ENCODE data around the gene KCNIP3. TPM values are rescaled to one million over a fixed set of nuclear protein-coding genes. Genes with fewer than 3 reads are reported as not detected.

The KCNIP3 gene
- total RNA-seq, 4 donors from 2014 or later = 0.15 to 7.4 (median 2.3) TPM

DNA sequence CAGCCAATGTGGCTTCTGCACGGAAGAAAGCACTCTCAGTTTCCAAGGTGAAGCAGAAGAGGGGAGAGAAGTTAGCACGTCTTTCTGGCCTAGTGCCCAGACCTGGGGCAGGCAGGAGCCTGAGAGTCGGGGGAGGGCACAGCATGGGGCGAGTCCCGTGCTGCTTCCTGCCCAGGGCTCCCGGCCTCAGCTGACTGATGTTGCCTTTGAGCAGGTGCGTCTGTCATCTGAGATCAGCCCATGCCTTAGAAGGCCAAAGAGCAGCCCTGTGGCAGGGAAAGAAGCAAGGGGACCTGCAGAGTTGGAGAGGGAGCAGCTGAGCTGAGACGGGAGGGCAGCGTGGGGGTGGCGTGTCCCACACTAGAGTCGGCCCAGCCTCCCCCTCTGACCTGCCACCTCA, 3.3 kb downstream of the KCNIP3 start:
- H3K9me3 ChIP-seq = no peaks in the 10 kb centered on the region
- no peak overlapping the region for H3K27ac ChIP-seq
- H3K27me3 ChIP-seq = peaks cover 0 to 76% (median 0%) of the 10 kb centered on the region in 4 donors
- WGBS, 2 donors = 32 to 50% methylated on average over 2 to 6 of the region's 11 CpGs
- no peak overlapping the region for H3K4me3 ChIP-seq
- no peak for DNase-seq
- H3K36me3 ChIP-seq = no peaks in the 10 kb centered on the region
- peaks cover 6 to 45% (median 17%) of the 10 kb centered on the region in 3 donors for H3K4me1 ChIP-seq
- intact Hi-C loops (cut with DNase I) = no loop called here
- TF ChIP-seq CTCF (IDR thresholded peaks at IDR 0.05) (no peak), POLR2A (IDR thresholded peaks at IDR 0.05) (no peak)

DNA sequence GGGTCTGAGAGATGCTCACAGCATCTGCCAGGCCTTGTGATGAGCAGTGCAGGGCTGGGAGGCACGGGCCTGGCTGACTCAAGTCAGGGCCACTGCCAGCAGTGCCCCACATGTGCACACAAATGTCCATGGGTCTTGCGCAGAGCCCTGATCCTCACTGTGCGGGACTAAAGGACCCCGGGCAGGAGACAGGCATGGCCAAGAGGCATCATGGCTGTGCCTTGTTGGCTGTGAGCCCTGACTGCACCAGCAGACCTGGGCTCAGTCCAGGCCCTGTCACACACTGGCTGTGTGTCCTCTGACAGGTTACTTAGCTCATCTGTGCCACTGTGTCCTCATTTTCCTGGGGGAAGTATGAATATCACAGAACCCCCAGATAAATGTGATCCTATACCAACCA, 4.0 kb downstream of the KCNIP3 start:
- Histone ChIP-seq H3K27me3 (peaks cover 0 to 74% (median 0%) of the 10 kb centered on the region in 4 donors), H3K36me3 (no peaks in the 10 kb centered on the region), H3K4me1 (peaks cover 7 to 47% (median 19%) of the 10 kb centered on the region in 3 donors), H3K27ac (no peak overlapping the region), H3K4me3 (no peak overlapping the region), H3K9me3 (no peaks in the 10 kb centered on the region)
- DNase-seq = no peak
- no CpG with 5 or more reads among the region's 4 CpGs for WGBS, 2 donors
- no peak for TF ChIP-seq CTCF (IDR thresholded peaks at IDR 0.05)
- no peak for TF ChIP-seq POLR2A (IDR thresholded peaks at IDR 0.05)
- intact Hi-C loops (cut with DNase I) = no loop called here

- Histone ChIP-seq H3K27ac (no peak overlapping the region), H3K4me3 (no peak overlapping the region), H3K9me3 (no peaks in the 10 kb centered on the region), H3K36me3 (no peaks in the 10 kb centered on the region), H3K27me3 (peaks cover 0 to 74% (median 0%) of the 10 kb centered on the region in 4 donors), H3K4me1 (peaks cover 7 to 47% (median 12%) of the 10 kb centered on the region in 3 donors)
- intact Hi-C loops (cut with DNase I) = no loop called here
- TF ChIP-seq CTCF (IDR thresholded peaks at IDR 0.05) (no peak), POLR2A (IDR thresholded peaks at IDR 0.05) (no peak)
- DNase-seq = no peak
- WGBS, 2 donors = 77 to 80% methylated on average over 6 of the region's 17 CpGs
Observed at GRCh38 chr2:95301876-95302641, 4.9 kb downstream of the KCNIP3 start.

DNA sequence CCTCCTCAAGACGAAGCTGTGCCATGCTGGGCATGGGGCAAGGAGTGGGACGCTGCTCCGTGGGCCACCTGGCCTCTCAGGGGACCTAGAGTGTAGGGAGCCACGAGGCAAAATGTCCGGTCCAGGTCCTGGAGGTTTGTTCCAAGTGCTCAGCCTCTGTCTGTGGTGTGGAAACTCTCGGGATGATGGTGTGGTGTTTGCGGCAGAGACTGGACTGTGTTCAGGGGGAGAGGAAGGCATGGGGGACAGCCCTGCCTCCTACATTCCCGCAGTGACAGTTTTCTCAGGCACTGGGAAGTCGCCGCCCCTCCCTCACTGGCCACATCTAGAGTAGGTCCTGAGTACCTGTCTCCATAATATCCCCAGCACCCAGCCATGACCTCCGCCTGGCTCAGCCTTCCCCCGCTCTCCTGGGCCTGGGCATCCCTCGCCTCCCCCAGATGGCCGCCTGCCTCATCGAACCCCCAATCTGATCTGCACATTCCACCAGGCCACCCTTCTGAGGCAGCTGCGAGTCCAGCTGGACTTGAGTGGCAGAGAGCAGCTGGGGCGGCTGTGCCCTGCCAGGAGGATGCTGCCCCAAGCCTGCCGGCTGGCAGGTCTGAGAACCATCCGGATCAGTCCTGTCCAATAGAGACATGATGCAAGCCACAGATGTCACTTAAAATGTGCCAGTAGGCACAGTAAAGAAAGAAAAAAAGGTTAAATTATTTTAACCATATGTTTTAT, 6.2 kb downstream of the KCNIP3 start:
- WGBS, 2 donors = 80 to 82% methylated on average over 12 to 15 of the region's 19 CpGs
- peaks cover 7 to 52% (median 10%) of the 10 kb centered on the region in 3 donors for H3K4me1 ChIP-seq
- H3K9me3 ChIP-seq = no peaks in the 10 kb centered on the region
- no peaks in the 10 kb centered on the region for H3K36me3 ChIP-seq
- H3K27me3 ChIP-seq = peaks cover 0 to 69% (median 0%) of the 10 kb centered on the region in 4 donors
- no peak overlapping the region for H3K27ac ChIP-seq
- no peak for DNase-seq
- no peak overlapping the region for H3K4me3 ChIP-seq
- intact Hi-C loops (cut with DNase I) = no loop called here
- TF ChIP-seq POLR2A (IDR thresholded peaks at IDR 0.05) (no peak), CTCF (IDR thresholded peaks at IDR 0.05) (no peak)

Data from esophagus squamous epithelium (tissue), 5 donors.